Measurements from ENCODE around the gene ANKFY1.

DNA sequence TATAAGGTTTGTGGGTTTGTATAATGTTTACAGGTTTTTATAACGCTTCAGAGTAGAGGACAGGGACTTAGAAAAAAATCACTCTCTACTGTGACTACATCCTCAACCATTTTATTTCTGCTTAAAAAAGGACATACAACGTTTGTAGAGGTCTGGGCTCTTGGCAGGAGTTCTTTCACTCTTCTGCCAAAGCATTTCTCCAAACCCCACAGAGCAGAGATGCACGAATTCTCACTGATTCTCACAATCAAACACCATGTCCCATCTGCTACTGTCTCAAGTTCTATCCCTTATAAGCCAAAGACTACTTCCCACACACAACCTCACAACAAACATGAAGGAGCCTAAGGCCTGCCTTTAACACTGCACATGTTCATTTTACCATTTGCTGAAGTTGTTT, 7.0 kb upstream of the ANKFY1 start:
- no peak for TF ChIP-seq EZH2 (IDR thresholded peaks at IDR 0.05; ENCODE audit: borderline replicate concordance, low read depth, low read length, severe bottlenecking)
- TF ChIP-seq, protein P1, sequence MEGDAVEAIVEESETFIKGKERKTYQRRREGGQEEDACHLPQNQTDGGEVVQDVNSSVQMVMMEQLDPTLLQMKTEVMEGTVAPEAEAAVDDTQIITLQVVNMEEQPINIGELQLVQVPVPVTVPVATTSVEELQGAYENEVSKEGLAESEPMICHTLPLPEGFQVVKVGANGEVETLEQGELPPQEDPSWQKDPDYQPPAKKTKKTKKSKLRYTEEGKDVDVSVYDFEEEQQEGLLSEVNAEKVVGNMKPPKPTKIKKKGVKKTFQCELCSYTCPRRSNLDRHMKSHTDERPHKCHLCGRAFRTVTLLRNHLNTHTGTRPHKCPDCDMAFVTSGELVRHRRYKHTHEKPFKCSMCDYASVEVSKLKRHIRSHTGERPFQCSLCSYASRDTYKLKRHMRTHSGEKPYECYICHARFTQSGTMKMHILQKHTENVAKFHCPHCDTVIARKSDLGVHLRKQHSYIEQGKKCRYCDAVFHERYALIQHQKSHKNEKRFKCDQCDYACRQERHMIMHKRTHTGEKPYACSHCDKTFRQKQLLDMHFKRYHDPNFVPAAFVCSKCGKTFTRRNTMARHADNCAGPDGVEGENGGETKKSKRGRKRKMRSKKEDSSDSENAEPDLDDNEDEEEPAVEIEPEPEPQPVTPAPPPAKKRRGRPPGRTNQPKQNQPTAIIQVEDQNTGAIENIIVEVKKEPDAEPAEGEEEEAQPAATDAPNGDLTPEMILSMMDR (IDR thresholded peaks at IDR 0.05; ENCODE audit: borderline replicate concordance, extremely low read depth, low read length, poor library complexity, severe bottlenecking) = no peak
